Measurements from ENCODE around the gene PLEKHJ1. TPM values are rescaled to one million over a fixed set of nuclear protein-coding genes. Genes with fewer than 3 reads are reported as not detected.
"Not testable (repeated sequence)": the region's sequence is repeated elsewhere in the genome, so short reads cannot be mapped to it uniquely, and the experiment has no call there.

Gene PLEKHJ1, protein sequence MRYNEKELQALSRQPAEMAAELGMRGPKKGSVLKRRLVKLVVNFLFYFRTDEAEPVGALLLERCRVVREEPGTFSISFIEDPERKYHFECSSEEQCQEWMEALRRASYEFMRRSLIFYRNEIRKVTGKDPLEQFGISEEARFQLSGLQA
- 10 to 100 TPM; 87.0 to 90.6 TPM for total RNA-seq

DNA sequence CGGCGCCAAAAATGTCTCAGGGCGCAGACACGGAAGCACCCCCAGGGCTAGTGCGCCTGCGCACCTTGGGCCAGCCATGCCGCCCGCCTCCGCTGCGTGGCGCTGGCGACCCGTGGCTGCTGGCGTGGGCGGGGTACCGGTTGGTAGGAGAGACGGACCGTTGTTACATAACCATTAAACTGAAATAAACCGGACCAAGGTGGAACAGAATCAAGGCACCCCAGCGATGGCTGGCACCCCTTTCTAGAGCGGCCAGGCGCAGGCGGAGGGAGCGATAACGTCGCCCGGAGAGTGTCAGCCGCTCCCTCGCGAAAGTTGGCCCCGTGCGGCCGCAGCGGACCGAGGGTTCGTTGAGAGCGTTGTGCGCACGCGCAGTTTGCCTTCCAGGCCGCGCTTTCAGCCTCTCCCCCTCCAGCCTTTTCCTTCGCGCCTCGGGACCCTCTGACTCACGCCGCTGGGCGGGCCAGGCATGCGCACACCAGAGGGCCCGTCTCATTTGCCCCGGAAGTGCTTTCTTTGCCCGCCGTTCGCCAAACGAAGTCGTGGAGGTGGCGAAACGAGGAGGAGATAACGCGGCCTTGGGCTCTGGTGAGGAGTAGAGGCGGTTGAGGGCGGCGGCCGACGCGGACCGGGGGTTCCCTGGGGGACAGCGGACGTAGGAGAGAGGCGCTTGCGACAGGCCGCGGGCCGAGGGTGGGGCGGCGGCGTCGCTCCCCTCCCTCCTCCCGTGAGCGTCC, at the start of gene PLEKHJ1, which contains the start of gene SF3A2:
Gene PLEKHJ1, minus strand, starts transcription at position 16 of the 737 bp plus-strand sequence. CDS start 81 bp downstream, outside the sequence.
Gene SF3A2, plus strand, starts transcription at position 511 of the 737 bp plus-strand sequence. CDS start 6,595 bp downstream, outside the sequence.
- POLR2A ChIA-PET = interaction anchor here (0.6 to 1.4 kb wide), 5 partner anchors 11 to 73 kb away, joined by 3 to 4 read pairs (median 3); no protein-coding TSS in a partner anchor
- CTCF ChIA-PET = interaction anchor here (0.7 to 3.6 kb wide), 9 partner anchors 17 to 435 kb away, joined by 3 to 33 read pairs (median 4); partner anchors contain the start of gene JSRP1

DNA sequence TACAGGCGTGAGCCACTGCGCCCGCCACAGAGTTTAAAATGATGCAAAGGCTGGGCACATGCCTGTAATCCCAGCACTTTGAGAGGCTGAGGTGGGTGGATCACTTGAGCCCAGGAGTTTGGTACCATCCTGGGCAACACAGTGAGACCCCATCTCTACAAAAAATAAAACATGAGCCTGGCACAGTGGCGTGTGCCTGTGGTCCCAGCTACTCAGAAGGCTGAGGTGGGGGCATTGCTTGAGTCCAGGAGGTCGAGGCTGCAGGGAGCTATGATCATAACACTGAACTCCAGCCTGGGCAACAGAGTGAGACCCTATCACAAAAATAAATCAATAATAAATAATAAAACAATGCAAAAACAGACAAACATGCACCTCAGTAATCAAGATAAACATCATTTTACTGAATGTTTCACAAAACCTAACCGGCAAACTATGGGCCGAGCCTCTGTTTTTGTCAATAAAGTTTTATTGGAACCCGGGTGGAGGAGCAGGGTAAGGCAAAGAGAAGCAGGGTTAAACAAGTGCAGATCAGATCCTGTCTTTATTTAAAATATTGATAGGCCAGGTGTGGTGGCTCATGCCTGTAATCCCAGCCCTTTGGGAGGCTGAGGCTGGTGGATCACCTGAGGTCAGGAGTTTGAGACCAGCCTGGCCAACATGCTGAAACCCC, 47.8 kb upstream of the PLEKHJ1 start:
- POLR2A ChIA-PET = no interaction called here
- CTCF ChIA-PET = interaction anchor here (0.7 to 1.1 kb wide), 2 partner anchors 43 to 107 kb away, joined by 3 to 5 read pairs; no protein-coding TSS in a partner anchor

DNA sequence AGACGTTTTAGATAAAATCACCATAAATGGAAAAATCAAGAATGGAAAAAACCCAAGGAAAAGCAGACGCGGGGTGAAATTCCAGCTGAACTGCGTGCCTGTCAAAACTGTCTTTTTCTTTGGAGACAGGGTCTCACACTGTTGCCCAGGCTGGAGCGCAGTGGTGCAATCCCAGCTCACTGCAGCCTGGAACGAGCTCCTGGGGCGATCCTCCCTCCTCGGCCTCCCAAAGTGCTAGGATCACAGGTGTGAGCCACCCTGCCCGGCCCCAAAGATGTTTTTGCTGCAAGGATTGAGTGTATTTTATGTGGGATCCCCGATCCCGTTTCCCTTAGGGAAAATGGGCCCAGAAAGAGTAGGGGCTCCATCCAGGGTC, 46.7 kb upstream of the PLEKHJ1 start:
- ChIA-PET CTCF (interaction anchor here (0.5 to 1.1 kb wide), 2 partner anchors 45 to 353 kb away, joined by 4 to 8 read pairs; no protein-coding TSS in a partner anchor), POLR2A (interaction anchor here (0.6 kb wide), 1 partner anchor 46 kb away, joined by 4 read pairs; no protein-coding TSS in a partner anchor)

DNA sequence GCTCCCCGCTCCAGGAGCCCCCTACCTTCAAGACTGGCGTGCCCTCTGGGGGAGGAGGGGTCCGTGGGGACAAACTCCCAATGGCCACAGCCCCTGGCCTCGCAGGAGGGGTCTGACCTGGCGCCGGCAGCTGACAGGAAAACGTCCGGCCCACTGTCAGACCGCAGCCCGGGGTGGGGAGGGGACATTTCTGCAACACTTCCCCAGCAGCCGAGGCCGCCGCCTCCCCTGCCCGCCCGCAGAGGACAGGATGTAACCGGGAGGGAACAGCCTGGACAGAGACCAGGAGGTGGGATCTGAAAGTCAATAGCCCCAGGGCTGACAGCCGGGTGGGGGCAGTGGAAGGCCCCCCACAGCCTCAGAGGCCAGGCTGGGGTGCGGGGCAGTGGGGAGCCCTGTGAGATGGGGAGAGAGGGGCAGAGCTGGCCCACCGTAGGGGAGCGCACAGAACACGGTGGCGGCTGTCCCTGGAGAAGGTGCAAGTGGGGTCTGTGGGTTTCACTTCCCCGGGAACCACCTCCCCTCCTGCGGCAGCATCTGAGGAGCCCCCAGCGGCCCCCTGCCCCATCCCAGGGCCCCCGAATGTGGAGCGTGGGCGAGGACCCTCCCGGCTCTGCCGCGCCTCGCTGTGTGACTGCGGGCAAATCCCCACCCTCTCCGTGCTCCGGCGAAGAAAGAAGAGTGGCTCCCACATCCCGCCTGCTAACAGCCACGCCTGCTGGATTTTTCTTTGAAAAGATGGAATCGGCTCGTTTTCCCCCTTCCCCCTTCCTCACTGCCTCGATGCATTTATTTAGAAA, 46.1 kb upstream of the PLEKHJ1 start, which contains the start of gene PEAK3:
Gene PEAK3, minus strand, starts transcription at position 114 of the 800 bp plus-strand sequence. CDS start 1,244 bp downstream, outside the sequence.
- POLR2A ChIA-PET = interaction anchor here (0.6 kb wide), 1 partner anchor 45 kb away, joined by 4 read pairs; no protein-coding TSS in a partner anchor

DNA sequence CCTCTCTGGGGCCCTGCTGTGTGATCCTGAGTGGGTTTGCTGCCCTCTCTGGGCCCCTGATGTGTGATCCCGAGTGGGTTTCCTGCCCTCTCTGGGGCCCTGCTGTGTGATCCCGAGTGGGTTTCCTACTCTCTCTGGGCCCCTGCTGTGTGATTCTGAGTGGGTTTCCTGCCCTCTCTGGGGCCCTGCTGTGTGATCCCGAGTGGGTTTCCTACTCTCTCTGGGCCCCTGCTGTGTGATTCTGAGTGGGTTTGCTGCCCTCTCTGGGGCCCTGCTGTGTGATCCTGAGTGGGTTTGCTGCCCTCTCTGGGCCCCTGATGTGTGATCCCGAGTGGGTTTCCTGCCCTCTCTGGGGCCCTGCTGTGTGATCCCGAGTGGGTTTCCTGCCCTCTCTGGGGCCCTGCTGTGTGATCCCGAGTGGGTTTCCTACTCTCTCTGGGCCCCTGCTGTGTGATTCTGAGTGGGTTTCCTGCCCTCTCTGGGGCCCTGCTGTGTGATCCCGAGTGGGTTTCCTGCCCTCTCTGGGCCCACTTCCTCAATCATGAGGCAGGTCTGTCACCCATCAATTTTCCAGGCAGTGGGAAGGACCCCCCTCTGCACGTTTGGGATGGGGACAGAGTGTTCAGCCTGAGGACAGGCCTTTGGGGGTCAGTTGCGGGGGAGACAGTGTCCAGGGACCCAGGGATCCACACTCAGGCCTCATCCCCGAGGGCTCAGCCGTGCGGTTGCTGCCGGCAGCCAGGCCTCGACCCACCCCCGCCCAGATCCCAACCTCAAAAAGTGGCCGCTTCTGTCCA, 45.3 kb upstream of the PLEKHJ1 start:
- CTCF ChIA-PET, POLR2A ChIA-PET: not testable (repeated sequence)

More for the DNA sequence above, 46.1 kb upstream of the PLEKHJ1 start, which contains the start of gene PEAK3:
- CTCF ChIA-PET = interaction anchor here (1.1 kb wide), 1 partner anchor 44 kb away, joined by 8 read pairs; no protein-coding TSS in a partner anchor

DNA sequence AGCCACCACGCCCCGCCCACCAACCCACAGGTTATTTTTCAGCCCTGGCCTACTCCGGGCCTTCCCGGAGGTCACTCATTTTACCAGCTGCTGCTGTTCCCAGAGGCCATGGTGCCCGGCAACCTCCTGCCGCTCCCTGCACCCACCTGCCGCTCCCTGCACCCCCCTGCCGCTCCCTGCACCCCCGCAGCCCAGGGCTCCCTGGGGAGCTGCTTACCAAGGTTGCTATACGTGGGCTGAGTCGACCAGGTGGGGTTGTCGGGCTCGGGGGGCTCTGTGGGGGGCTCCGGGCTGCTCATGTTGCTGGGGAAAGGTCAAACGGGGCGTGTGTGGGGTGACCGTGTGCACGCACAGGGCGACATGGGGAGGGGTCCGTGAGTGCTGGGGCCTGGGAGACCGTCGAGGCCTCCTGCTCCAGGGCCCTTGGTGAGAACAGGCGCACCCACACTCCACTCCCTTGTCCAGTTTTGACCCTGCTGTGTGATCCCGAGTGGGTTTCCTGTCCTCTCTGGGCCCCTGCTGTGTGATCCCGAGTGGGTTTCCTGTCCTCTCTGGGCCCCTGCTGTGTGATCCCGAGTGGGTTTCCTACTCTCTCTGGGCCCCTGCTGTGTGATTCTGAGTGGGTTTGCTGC, 44.6 kb upstream of the PLEKHJ1 start:
- POLR2A ChIA-PET = no interaction called here
- CTCF ChIA-PET = no interaction called here

DNA sequence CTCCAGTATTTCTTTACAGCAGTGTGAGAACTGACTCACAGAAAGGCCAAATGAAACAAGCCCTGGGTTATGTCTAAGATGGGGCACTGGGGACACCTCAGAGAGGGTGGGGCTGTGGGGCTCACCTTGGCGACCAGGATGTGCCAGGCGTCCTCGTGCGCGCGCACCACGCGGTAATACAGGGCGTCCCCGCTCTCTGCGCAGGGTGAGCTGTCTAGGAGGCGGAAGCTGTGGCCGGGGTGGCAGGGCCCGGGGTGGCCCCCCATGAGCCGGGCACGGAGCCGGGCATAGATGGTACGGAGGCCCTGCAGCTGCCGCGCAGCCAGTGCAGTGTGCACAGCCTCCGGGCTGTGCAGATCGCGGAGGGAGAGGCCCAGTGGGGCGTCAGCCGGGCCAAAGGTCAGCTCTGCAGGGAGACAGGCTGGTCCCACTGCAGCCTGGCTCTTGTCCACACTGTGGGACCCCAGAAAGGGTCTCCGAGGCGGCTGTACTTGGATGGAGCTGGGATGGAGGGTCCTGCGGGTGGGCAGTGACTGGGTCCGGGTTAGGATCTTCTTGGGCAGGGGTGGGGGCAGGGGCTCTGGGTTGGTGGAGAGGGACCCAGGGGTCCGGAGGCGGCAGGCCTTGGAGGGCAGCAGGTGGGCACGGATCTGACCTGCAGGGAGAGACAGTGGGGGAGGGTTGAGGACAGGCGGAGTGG, 42.5 kb upstream of the PLEKHJ1 start:
- POLR2A ChIA-PET = no interaction called here
- CTCF ChIA-PET = no interaction called here

DNA sequence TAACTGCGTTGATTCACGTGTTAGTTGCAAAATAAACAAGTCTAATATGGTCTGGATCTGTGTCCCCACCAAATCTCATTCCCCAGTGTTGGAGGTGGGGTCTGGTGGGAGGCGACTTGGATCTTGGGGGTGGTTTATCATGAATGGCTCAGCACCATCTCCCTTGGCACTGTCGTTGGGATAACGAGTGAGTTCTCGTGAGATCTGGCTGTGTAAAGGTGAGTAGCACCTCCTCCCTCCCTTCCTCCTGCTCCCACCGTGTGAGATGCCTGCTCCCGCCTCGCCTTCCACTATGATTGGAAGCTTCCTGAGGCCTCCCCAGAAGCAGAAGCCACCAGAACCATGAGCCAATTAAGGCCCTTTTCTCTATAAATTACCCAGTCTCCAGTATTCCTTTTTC, 41.0 kb upstream of the PLEKHJ1 start:
- ChIA-PET POLR2A (no interaction called here), CTCF (no interaction called here)

DNA sequence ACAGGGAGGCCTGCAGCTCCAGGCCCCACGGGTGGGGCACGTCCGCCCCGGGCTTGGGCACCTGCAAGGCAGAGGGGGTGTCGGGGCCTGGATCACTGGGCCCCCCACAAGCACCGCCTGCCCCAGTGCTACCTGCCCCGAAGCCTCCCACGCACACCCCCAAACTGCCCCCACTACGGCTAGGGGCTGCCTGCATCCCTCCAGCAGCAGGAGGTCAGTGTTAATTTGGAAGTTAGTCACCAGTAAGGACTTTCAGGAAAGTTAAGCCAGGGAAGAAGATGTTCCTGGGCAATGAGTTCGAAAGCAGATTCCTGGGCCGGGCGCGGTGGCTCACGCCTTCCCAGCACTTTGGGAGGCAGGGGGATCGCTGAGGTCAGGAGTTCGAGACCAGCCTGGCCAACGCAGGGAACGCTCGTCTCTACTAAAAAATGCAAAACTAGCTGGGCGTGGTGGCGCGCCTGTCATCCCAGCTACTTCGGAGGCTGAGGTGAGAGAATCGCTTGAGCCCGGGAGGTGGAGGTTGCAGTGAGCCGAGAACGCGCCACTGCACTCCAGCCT, 40.4 kb upstream of the PLEKHJ1 start:
- POLR2A ChIA-PET = no interaction called here
- CTCF ChIA-PET = no interaction called here

DNA sequence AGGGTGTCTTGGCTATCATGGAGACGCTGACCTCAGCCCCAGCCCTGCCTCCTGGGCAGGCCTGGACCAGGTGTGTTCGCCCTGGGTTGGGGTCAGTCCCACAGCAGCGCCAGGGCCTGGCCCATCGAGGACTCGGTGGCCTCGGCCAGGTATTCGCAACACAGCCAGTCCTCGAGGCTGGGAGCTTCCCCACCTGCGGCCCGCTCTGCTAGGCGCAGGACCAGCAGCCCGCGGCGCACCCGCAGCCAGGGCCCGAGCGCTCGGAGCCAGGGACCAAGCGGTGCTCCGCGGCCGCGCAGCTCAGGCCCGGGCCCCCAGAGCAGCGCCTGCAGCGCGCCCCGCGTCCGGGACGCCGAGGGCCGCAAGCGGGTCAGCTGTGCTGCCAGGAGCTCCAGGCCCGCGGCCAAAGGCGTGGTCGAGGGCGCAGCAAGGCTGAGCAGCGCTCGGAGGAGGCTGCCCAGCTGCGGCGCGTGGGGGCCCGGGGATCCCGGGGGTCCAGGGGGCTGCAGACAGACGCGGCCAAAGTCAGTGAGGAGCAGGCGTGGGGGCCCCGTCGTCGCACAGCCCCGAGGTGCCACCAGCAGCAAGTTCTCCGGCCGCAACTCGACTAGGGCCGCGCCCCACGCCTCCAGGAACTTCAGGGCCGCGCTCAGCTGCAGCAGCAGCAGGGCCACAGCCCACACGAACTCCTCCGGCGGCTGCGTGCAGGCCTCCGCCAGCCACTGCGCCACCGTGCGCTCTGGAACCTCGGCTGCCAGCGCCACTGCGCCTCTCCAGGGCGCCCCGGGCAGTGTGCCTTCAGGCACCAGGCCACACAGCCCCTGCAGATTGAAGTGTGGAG, 39.7 kb upstream of the PLEKHJ1 start:
- CTCF ChIA-PET = interaction anchor here (0.5 kb wide), 1 partner anchor 16 kb away, joined by 5 read pairs; no protein-coding TSS in a partner anchor
- POLR2A ChIA-PET = interaction anchor here (1.3 kb wide), 1 partner anchor 51 kb away, joined by 4 read pairs; no protein-coding TSS in a partner anchor

DNA sequence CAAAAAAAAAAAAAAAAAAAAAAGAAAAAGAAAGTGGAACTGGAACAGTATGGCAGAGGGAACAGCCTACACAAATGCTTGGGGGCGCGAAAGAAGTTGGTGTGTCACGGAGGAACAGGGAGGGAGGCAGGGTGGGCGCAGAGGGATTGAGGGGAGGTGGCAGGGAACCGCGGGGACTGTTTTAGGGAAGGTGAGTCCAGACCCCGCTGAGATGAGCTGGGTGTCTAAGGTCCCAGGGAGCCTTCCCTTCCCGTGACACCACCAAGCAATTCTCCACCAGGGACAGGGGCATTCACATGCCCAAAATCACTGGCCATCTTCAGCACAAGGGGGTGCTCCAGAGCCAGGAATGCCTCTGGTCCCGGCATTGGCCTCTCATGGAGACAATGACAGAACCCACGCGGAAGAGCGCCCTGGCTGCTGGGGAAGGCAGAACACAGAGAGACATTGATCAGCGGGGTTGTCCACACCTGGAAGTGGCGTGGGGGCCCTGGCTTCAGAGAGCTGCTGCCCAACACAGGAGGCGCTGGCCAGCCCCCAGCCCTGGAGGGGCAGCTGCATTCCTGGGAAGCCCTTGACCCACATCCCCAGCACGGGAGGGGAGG, 38.9 kb upstream of the PLEKHJ1 start:
- CTCF ChIA-PET = interaction anchor here (0.5 to 5.5 kb wide), 9 partner anchors 11 to 109 kb away, joined by 3 to 33 read pairs (median 8); partner anchors contain the start of genes PLEKHJ1 and SF3A2
- POLR2A ChIA-PET = interaction anchor here (0.7 to 1.3 kb wide), 4 partner anchors 23 to 1248 kb away, joined by 3 to 14 read pairs (median 4); no protein-coding TSS in a partner anchor

DNA sequence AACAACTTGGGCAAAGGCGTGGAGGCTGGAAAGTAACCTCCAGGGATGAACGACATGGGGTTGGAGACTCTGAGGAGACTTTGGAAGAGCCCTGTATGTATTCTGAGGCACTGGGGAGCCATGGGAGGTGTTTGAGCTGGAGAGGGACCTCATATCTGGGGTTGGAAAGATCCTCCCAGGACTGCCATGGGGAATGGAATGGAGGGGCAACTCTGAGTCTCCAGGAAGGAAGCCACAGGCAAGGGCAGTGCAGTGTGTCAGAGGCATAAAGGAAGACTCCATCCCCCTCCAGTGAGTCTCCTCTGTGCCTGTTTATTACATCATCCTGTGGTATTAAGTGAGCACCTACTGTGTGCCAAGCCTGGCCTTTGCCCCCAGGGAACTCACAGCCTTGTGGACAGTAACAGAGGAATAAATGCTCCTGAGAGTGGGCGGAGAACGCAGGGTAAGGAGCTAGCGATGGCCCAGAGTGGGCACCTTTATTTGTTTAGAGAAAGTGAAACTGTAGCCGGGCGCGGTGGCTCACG, 38.1 kb upstream of the PLEKHJ1 start:
- POLR2A ChIA-PET = interaction anchor here (0.7 to 1.3 kb wide), 6 partner anchors 15 to 1247 kb away, joined by 3 to 14 read pairs (median 4); no protein-coding TSS in a partner anchor

DNA sequence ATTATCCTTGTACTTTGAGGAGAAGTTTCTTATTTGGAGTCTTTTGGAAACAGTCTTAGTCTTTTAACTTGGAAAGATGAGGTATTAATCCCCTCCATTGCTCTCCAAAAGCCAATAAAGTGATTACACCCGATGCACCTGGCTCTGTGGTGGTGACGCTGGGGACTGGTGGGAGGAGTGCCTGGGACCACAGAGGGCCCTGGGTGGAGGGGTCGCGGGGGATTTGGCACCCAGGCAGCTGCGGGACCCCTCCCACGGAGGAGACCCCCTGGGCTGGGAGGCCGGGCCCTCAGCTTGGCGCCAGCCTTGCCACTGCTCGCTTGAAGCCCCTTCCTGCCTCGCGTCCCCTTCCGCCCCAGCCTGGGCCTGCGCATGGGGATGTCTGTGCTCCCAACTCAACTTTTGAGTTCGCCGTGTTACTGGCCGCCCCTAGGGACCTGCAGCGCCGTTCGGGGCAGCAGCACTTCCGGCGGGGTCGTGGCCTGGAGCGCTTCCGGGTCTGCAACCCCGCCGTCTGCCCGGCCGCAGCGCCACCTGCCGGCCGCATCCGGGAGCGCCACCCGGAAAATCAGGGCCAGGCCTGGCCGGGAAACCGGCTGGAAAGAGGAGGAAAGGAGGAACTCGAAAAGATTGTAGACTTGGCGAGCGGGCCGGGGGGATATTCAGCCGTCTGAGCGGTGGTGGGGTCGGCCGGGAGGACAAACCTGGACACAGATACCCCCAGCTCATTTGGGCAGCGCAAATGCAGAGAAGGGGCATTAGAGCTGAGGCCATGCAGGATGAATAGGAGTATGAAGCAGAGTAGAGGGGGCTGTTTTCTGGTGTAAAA, 37.4 kb upstream of the PLEKHJ1 start:
- ChIA-PET CTCF (interaction anchor here (1.0 to 5.5 kb wide), 11 partner anchors 9 to 117 kb away, joined by 3 to 33 read pairs (median 6); partner anchors contain the start of genes PLEKHJ1 and SF3A2), POLR2A (interaction anchor here (0.6 to 1.5 kb wide), 4 partner anchors 15 to 114 kb away, joined by 3 to 6 read pairs (median 4); no protein-coding TSS in a partner anchor)

More for the DNA sequence above, 38.1 kb upstream of the PLEKHJ1 start:
- CTCF ChIA-PET = interaction anchor here (1.0 to 5.5 kb wide), 11 partner anchors 10 to 118 kb away, joined by 3 to 33 read pairs (median 6); partner anchors contain the start of genes PLEKHJ1 and SF3A2
